ENCODE data around the gene TPRG1.

The TPRG1 gene

GRCh38 chr3:189369636-189370035, 197.9 kb downstream of the TPRG1 start:
- Mint-ChIP-seq H3K36me3 (ENCODE audit: low read depth) (no peaks in the 10 kb centered on the region), H3K4me3 (no peak overlapping the region), H3K9me3 (no peaks in the 10 kb centered on the region), H3K4me1 (no peaks in the 10 kb centered on the region), H3K27ac (no peak overlapping the region), H3K27me3 (ENCODE audit: low read depth, poor library complexity) (peaks cover 3% of the 10 kb centered on the region)
- TF ChIP-seq CTCF (IDR thresholded peaks at IDR 0.05): no peak
- DNase-seq: no peak

GRCh38 chr3:189372243-189372642, 200.5 kb downstream of the TPRG1 start:
- Mint-ChIP-seq H3K27ac (no peak overlapping the region), H3K9me3 (peaks cover under 1% of the 10 kb centered on the region), H3K4me3 (no peak overlapping the region), H3K4me1 (no peaks in the 10 kb centered on the region), H3K36me3 (ENCODE audit: low read depth) (no peaks in the 10 kb centered on the region), H3K27me3 (ENCODE audit: low read depth, poor library complexity) (peaks cover 3% of the 10 kb centered on the region)
- no peak for DNase-seq
- no peak for TF ChIP-seq CTCF (IDR thresholded peaks at IDR 0.05)
